ENCODE measurements around the gene ATRX.
"Not testable (repeated sequence)": the region's sequence is repeated elsewhere in the genome, so short reads cannot be mapped to it uniquely, and the experiment has no call there.

Gene ATRX

GRCh38 chrX:77719388-77719787 is 66.6 kb downstream of the ATRX start:
- DNase-seq (ENCODE audit: low spot score) = no peak
- TF ChIP-seq, protein P1, sequence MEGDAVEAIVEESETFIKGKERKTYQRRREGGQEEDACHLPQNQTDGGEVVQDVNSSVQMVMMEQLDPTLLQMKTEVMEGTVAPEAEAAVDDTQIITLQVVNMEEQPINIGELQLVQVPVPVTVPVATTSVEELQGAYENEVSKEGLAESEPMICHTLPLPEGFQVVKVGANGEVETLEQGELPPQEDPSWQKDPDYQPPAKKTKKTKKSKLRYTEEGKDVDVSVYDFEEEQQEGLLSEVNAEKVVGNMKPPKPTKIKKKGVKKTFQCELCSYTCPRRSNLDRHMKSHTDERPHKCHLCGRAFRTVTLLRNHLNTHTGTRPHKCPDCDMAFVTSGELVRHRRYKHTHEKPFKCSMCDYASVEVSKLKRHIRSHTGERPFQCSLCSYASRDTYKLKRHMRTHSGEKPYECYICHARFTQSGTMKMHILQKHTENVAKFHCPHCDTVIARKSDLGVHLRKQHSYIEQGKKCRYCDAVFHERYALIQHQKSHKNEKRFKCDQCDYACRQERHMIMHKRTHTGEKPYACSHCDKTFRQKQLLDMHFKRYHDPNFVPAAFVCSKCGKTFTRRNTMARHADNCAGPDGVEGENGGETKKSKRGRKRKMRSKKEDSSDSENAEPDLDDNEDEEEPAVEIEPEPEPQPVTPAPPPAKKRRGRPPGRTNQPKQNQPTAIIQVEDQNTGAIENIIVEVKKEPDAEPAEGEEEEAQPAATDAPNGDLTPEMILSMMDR (IDR thresholded peaks at IDR 0.05; ENCODE audit: extremely low read depth, missing control alignments) = no peak

DNA sequence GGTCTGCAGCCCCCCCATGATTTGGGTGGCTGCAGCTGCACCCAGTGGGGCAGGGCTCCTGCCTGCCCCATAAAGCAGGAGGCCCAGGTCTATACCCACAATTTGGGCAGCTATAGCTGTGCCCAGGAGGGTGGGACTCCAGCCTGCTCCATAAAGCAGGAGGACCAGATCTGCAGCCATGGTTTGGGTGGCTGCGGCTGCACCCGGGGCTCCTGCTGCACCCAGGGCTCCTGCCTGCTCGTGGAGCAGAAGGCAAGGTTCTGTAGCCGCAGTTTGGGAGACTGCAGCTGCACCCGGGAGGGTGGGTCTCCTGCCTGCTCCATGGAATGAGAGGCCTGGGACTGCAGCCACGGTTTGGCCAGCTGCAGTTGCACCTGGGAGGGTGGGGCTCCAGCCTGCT is 81.1 kb downstream of the ATRX start:
- DNase-seq (ENCODE audit: low spot score) = no peak
- TF ChIP-seq, protein P1 (IDR thresholded peaks at IDR 0.05; ENCODE audit: extremely low read depth, missing control alignments) = no peak

- TF ChIP-seq, protein P1 (IDR thresholded peaks at IDR 0.05; ENCODE audit: extremely low read depth, missing control alignments) = no peak
- DNase-seq (ENCODE audit: low spot score) = no peak
These were observed 87.8 kb downstream of the ATRX start for GRCh38 chrX:77698242-77698641.

DNA sequence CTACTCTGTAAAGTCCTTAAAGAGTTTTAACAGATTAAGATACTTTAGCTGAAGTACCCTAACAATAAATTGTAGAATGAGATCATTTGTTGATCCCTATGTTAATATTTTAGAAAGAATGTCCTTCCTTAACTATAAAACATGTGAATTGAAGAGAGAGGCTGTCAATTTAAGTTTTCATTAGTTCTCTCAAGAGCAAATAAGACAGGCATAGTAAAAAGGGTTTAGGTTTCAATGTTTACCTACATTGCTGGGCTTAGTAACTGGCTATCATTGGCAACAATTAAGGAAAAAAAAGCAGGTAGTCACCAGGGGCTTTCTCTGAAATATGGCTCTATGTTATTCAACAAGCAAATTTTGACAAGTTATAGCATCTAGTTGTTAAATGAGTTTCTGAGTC is 91.5 kb downstream of the ATRX start:
- DNase-seq (ENCODE audit: low spot score) = no peak

GRCh38 chrX:77693594-77693993 is 92.4 kb downstream of the ATRX start:
- TF ChIP-seq, protein P1 (IDR thresholded peaks at IDR 0.05; ENCODE audit: extremely low read depth, missing control alignments) = no peak
- peak; percentile 3 for DNase-seq (ENCODE audit: low spot score)

More for the DNA sequence above, 91.5 kb downstream of the ATRX start:
- TF ChIP-seq, protein P1 (IDR thresholded peaks at IDR 0.05; ENCODE audit: extremely low read depth, missing control alignments) = no peak

- no peak for DNase-seq (ENCODE audit: low spot score)
- TF ChIP-seq, protein P1 (IDR thresholded peaks at IDR 0.05; ENCODE audit: extremely low read depth, missing control alignments) = no peak
These were observed 94.1 kb downstream of the ATRX start for GRCh38 chrX:77691916-77692315.

DNA sequence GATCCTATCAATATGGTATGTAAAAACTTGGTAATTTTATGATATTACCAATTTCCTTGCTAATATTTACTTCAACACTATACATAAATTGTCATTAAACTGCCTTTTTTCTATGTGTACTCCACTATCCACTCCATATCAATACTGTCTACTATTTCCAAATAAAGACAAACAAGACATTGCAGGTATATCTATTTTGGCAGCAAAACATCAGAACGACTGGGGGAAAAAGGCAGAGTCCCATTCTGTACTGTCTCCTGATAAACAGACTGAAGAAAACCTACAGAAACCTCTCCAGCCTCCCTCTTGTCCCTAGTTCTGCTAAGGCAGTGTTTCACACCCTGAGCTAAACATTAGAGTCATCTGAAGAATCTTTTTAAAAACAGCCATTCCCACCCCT is 96.6 kb downstream of the ATRX start:
- no peak for DNase-seq (ENCODE audit: low spot score)
- TF ChIP-seq, protein P1 (IDR thresholded peaks at IDR 0.05; ENCODE audit: extremely low read depth, missing control alignments) = no peak

- DNase-seq (ENCODE audit: low spot score) = not testable (repeated sequence)
These were observed 100.3 kb downstream of the ATRX start for GRCh38 chrX:77685683-77686082.
